Measurements from ENCODE around the gene SRC.

Gene SRC

GRCh38 chr20:37313546-37314091 is 32.3 kb upstream of the SRC start:
- no peak for TF ChIP-seq CTCF (IDR thresholded peaks at IDR 0.05; ENCODE audit: low read depth, low read length)
- Histone ChIP-seq H3K36me3 (peaks cover 6% of the 10 kb centered on the region), H3K9me3 (ENCODE audit: severe bottlenecking) (no peaks in the 10 kb centered on the region), H3K27ac (no peak overlapping the region), H3K27me3 (ENCODE audit: insufficient read depth, low read depth, severe bottlenecking) (no peaks in the 10 kb centered on the region), H3K4me3 (ENCODE audit: low read depth, low read length) (no peak overlapping the region)
- DNase-seq, result no peak

- Histone ChIP-seq H3K27me3 (ENCODE audit: insufficient read depth, low read depth, severe bottlenecking) (no peaks in the 10 kb centered on the region), H3K4me3 (ENCODE audit: low read depth, low read length) (no peak overlapping the region), H3K9me3 (ENCODE audit: severe bottlenecking) (no peaks in the 10 kb centered on the region), H3K36me3 (peaks cover 6% of the 10 kb centered on the region), H3K27ac (no peak overlapping the region)
- DNase-seq, result no peak
- TF ChIP-seq CTCF (IDR thresholded peaks at IDR 0.05; ENCODE audit: low read depth, low read length), result no peak
These were observed 31.8 kb upstream of the SRC start for GRCh38 chr20:37314099-37314498.

GRCh38 chr20:37314617-37315016 is 31.3 kb upstream of the SRC start:
- TF ChIP-seq CTCF (IDR thresholded peaks at IDR 0.05; ENCODE audit: low read depth, low read length), result no peak
- H3K36me3 ChIP-seq, result peaks cover 6% of the 10 kb centered on the region
- no peaks in the 10 kb centered on the region for H3K27me3 ChIP-seq (ENCODE audit: insufficient read depth, low read depth, severe bottlenecking)
- DNase-seq, result no peak
- no peak overlapping the region for H3K27ac ChIP-seq
- no peak overlapping the region for H3K4me3 ChIP-seq (ENCODE audit: low read depth, low read length)
- H3K9me3 ChIP-seq (ENCODE audit: severe bottlenecking), result no peaks in the 10 kb centered on the region

GRCh38 chr20:37315021-37315451 is 30.9 kb upstream of the SRC start:
- Histone ChIP-seq H3K27ac (no peak overlapping the region), H3K36me3 (peaks cover 6% of the 10 kb centered on the region)

GRCh38 chr20:37315452-37316110 is 30.4 kb upstream of the SRC start:
- DNase-seq, result no peak
- H3K36me3 ChIP-seq, result peaks cover 6% of the 10 kb centered on the region
- no peaks in the 10 kb centered on the region for H3K9me3 ChIP-seq (ENCODE audit: severe bottlenecking)
- no peak overlapping the region for H3K4me3 ChIP-seq (ENCODE audit: low read depth, low read length)
- TF ChIP-seq CTCF (IDR thresholded peaks at IDR 0.05; ENCODE audit: low read depth, low read length), result no peak
- no peaks in the 10 kb centered on the region for H3K27me3 ChIP-seq (ENCODE audit: insufficient read depth, low read depth, severe bottlenecking)
- no peak overlapping the region for H3K27ac ChIP-seq

More at GRCh38 chr20:37315021-37315451, 30.9 kb upstream of the SRC start:
- no peaks in the 10 kb centered on the region for H3K27me3 ChIP-seq (ENCODE audit: insufficient read depth, low read depth, severe bottlenecking)
- no peak overlapping the region for H3K4me3 ChIP-seq (ENCODE audit: low read depth, low read length)
- no peak for DNase-seq
- no peaks in the 10 kb centered on the region for H3K9me3 ChIP-seq (ENCODE audit: severe bottlenecking)
- TF ChIP-seq CTCF (IDR thresholded peaks at IDR 0.05; ENCODE audit: low read depth, low read length), result no peak

Measured in WERI-Rb-1 (cell line).